HEK293T (cell line): ENCODE results near the gene MICU1.
A peak's percentile ranks its signal among the peaks of the same experiment; 100 is the strongest.

Source experiments
- CTCF ChIA-PET: fragments of 350-600 bp; formaldehyde crosslinking; extraction: SDS; loops from one replicate; lab custom pipeline; 2021; ENCODE audit warnings: antibody characterized with exemption, inconsistent platforms; lab: Yijun Ruan, JAX
- POLR2A ChIA-PET: fragments of 350-600 bp; formaldehyde crosslinking; extraction: SDS; loops from one replicate; lab custom pipeline; 2020; ENCODE audit warnings: antibody characterized with exemption, inconsistent platforms; lab: Yijun Ruan, JAX
- DNase-seq: peaks from one replicate; pipeline ENCODE4 v3.0.0; 2012; ENCODE audit warnings: mixed read lengths; ENCODE audit errors: extremely low spot score
- ARNT ChIP-seq: fragments of 450-650 bp; IDR thresholded peaks from 2 replicates; pipeline ENCODE4 v1.6.1; 2017; ENCODE audit warnings: mild to moderate bottlenecking
- BHLHE40 ChIP-seq: fragments of 450-650 bp; IDR thresholded peaks from 2 replicates; pipeline ENCODE4 v1.6.1; 2016; ENCODE audit warnings: mild to moderate bottlenecking, moderate library complexity, borderline replicate concordance
- CTBP1 ChIP-seq: fragments of 450-650 bp; IDR thresholded peaks from 2 replicates; pipeline ENCODE4 v1.6.1; 2016; ENCODE audit warnings: borderline replicate concordance
- ELF4 ChIP-seq: fragments of 450-650 bp; IDR thresholded peaks from 2 replicates; pipeline ENCODE4 v1.6.1; 2017; ENCODE audit warnings: antibody characterized with exemption
- FOXA1 ChIP-seq: fragments of 450-650 bp; IDR thresholded peaks from 2 replicates; pipeline ENCODE4 v1.6.1; 2016; ENCODE audit warnings: mild to moderate bottlenecking
- FOXK2 ChIP-seq: fragments of 450-650 bp; IDR thresholded peaks from 2 replicates; pipeline ENCODE4 v1.6.1; 2016; ENCODE audit warnings: mild to moderate bottlenecking
- FOXM1 ChIP-seq: fragments of 450-650 bp; IDR thresholded peaks from 2 replicates; pipeline ENCODE4 v1.6.1; 2017; ENCODE audit warnings: mild to moderate bottlenecking, borderline replicate concordance
- HDGF ChIP-seq: fragments of 450-650 bp; IDR thresholded peaks from 2 replicates; pipeline ENCODE4 v1.6.1; 2017; ENCODE audit warnings: antibody characterized with exemption, borderline replicate concordance
- L3MBTL2 ChIP-seq: fragments of 450-650 bp; conservative IDR thresholded peaks from 2 replicates; pipeline ENCODE4 v1.6.1; 2016; ENCODE audit warnings: mild to moderate bottlenecking
- LEF1 ChIP-seq: fragments of 450-650 bp; IDR thresholded peaks from 2 replicates; pipeline ENCODE4 v1.6.1; 2017; ENCODE audit warnings: mild to moderate bottlenecking, borderline replicate concordance
- NFRKB ChIP-seq: fragments of 450-650 bp; IDR thresholded peaks from 2 replicates; pipeline ENCODE4 v1.6.1; 2016; ENCODE audit warnings: mild to moderate bottlenecking, moderate library complexity
- PKNOX1 ChIP-seq: fragments of 450-650 bp; IDR thresholded peaks from 2 replicates; pipeline ENCODE4 v1.6.1; 2016
- SP1 ChIP-seq: fragments of 450-650 bp; IDR thresholded peaks from 2 replicates; pipeline ENCODE4 v1.6.1; 2017
- SUZ12 ChIP-seq: fragments of 450-650 bp; IDR thresholded peaks from 2 replicates; pipeline ENCODE4 v1.6.1; 2016; ENCODE audit warnings: mild to moderate bottlenecking
- TARDBP ChIP-seq: fragments of 450-650 bp; IDR thresholded peaks from 2 replicates; pipeline ENCODE4 v1.6.1; 2016
- ZNF384 ChIP-seq: fragments of 450-650 bp; IDR thresholded peaks from 2 replicates; pipeline ENCODE4 v1.6.1; 2016

Gene MICU1

GRCh38 chr10:72661431-72661830 is 35.6 kb upstream of the MICU1 start:
- ChIA-PET CTCF (interaction anchor here (0.7 kb wide), 1 partner anchor 454 kb away, joined by 3 read pairs; no protein-coding TSS in a partner anchor), POLR2A (no interaction called here)
- no peak for TF ChIP-seq ELF4
- TF ChIP-seq ARNT = no peak
- TF ChIP-seq L3MBTL2 = no peak
- TF ChIP-seq NFRKB = no peak
- no peak for TF ChIP-seq ZNF384
- TF ChIP-seq FOXM1 = no peak
- TF ChIP-seq LEF1 = no peak
- no peak for TF ChIP-seq FOXA1
- no peak for TF ChIP-seq FOXK2
- TF ChIP-seq BHLHE40 = no peak
- no peak for TF ChIP-seq SUZ12
- TF ChIP-seq TARDBP = no peak
- TF ChIP-seq PKNOX1 = no peak
- no peak for TF ChIP-seq SP1
- DNase-seq = no peak

- ChIA-PET CTCF (no interaction called here), POLR2A (no interaction called here)
- no peak for DNase-seq
- no peak for TF ChIP-seq LEF1
- TF ChIP-seq ELF4 = no peak
- TF ChIP-seq ZNF384 = no peak
- TF ChIP-seq ARNT = no peak
- no peak for TF ChIP-seq NFRKB
- TF ChIP-seq CTBP1 = no peak
- TF ChIP-seq TARDBP = no peak
- TF ChIP-seq L3MBTL2 = no peak
- no peak for TF ChIP-seq FOXK2
- no peak for TF ChIP-seq FOXM1
- no peak for TF ChIP-seq BHLHE40
- no peak for TF ChIP-seq HDGF
- TF ChIP-seq PKNOX1 = no peak
- no peak for TF ChIP-seq SP1
- TF ChIP-seq FOXA1 = no peak
- no peak for TF ChIP-seq SUZ12
Measured at GRCh38 chr10:72660220-72660619, 34.3 kb upstream of the MICU1 start.

- ChIA-PET POLR2A (no interaction called here), CTCF (no interaction called here)
- TF ChIP-seq ELF4 (no peak), ZNF384 (peak; percentile 24; the same call in 1 of the 2 replicates), HDGF (no peak), BHLHE40 (no peak), L3MBTL2 (no peak), CTBP1 (no peak), TARDBP (0 out of 2 replicates have a peak, but pooled peaks have one; percentile 1)
- no peak for DNase-seq
Measured at GRCh38 chr10:72659694-72660093, 33.8 kb upstream of the MICU1 start.

- TF ChIP-seq L3MBTL2 = no peak
- no peak for TF ChIP-seq PKNOX1
- TF ChIP-seq CTBP1 = no peak
- no peak for TF ChIP-seq SUZ12
- TF ChIP-seq ARNT = no peak
- no peak for TF ChIP-seq NFRKB
- no peak for TF ChIP-seq FOXM1
- no peak for TF ChIP-seq ZNF384
- TF ChIP-seq FOXA1 = no peak
- TF ChIP-seq FOXK2 = no peak
- CTCF ChIA-PET = no interaction called here
- no peak for DNase-seq
- POLR2A ChIA-PET = no interaction called here
Measured at GRCh38 chr10:72658696-72659400, 33.0 kb upstream of the MICU1 start.

GRCh38 chr10:72654720-72655119 is 28.8 kb upstream of the MICU1 start:
- POLR2A ChIA-PET = no interaction called here
- CTCF ChIA-PET = interaction anchor here (0.7 kb wide), 1 partner anchor 36 kb away, joined by 3 read pairs; no protein-coding TSS in a partner anchor
- DNase-seq = no peak

More at GRCh38 chr10:72654720-72655119, 28.8 kb upstream of the MICU1 start:
- TF ChIP-seq FOXA1 (no peak), CTBP1 (no peak), HDGF (no peak), PKNOX1 (no peak), BHLHE40 (no peak), ZNF384 (no peak), L3MBTL2 (no peak), FOXK2 (no peak), LEF1 (no peak), ELF4 (no peak), TARDBP (no peak), SP1 (no peak), SUZ12 (no peak), NFRKB (no peak), ARNT (no peak)
